Suprapubic skin (tissue), 4 donors: Measurements from ENCODE around the gene KLHL26. TPM values are rescaled to one million over a fixed set of nuclear protein-coding genes. Genes with fewer than 3 reads are reported as not detected.
A peak's percentile ranks its signal among the peaks of the same experiment; 100 is the strongest.

Source experiments
- DNase-seq, 2 donors: peaks; one replicate each; pipeline ENCODE4 v3.0.0-alpha.2; 2019; ENCODE audit warnings: low spot score in 2 of 2
- H3K27ac ChIP-seq: fragments of 200-600 bp; sonication (generic); one replicate; pipeline ENCODE4 v1.5.1; 2019
- H3K27me3 ChIP-seq: fragments of 200-600 bp; sonication (generic); one replicate; pipeline ENCODE4 v1.5.1; 2019
- H3K36me3 ChIP-seq: fragments of 200-600 bp; sonication (generic); one replicate; pipeline ENCODE4 v1.5.1; 2019
- H3K4me1 ChIP-seq: fragments of 200-600 bp; sonication (generic); one replicate; pipeline ENCODE4 v1.5.1; 2019
- H3K4me3 ChIP-seq: fragments of 200-600 bp; sonication (generic); one replicate; pipeline ENCODE4 v1.5.1; 2019; ENCODE audit warnings: mild to moderate bottlenecking
- H3K9me3 ChIP-seq: fragments of 200-600 bp; sonication (generic); one replicate; pipeline ENCODE4 v1.5.1; 2019
- CTCF ChIP-seq, 2 donors: fragments of 200-600 bp in 1 of 2; fragments of 450-650 bp in 1 of 2; sonication (generic) in 1 of 2; IDR thresholded peaks; one replicate each; pipeline ENCODE4 v1.5.1; 2016 to 2019; ENCODE audit warnings: antibody characterized with exemption in 2 of 2, mild to moderate bottlenecking in 1 of 2, moderate library complexity in 1 of 2
- EP300 ChIP-seq: sonication (generic); formaldehyde crosslinking; IDR thresholded peaks from one replicate; pipeline ENCODE4 v1.6.1; 2017; ENCODE audit warnings: antibody characterized with exemption
- POLR2A ChIP-seq, 2 donors: fragments of 450-650 bp; IDR thresholded peaks; one replicate each; pipeline ENCODE4 v1.6.1; 2017; ENCODE audit warnings: antibody characterized with exemption in 2 of 2, mild to moderate bottlenecking in 2 of 2, moderate library complexity in 2 of 2
- POLR2AphosphoS5 ChIP-seq, 3 donors: sonication (generic); formaldehyde crosslinking; IDR thresholded peaks; one replicate each; pipeline ENCODE4 v1.6.1; 2017; ENCODE audit warnings: antibody characterized with exemption in 3 of 3
- WGBS: methylation state at CpG from one replicate; pipeline ENCODE4 v1.1.5; 2018; 5-methylcytosine and 5-hydroxymethylcytosine counted together
- total RNA-seq, 4 donors: library from RNA; depleted of rRNA; stranded (reverse); fragments of >200 nt; gene quantifications; one replicate each; pipeline ENCODE4 v1.1.0, GENCODE V29; 2016

Gene KLHL26
- total RNA-seq, 4 donors from 2014 or later: 6.9 to 26.5 (median 11.5) TPM

- Histone ChIP-seq H3K9me3 (no peaks in the 10 kb centered on the region), H3K4me1 (peaks cover 47% of the 10 kb centered on the region), H3K27me3 (no peaks in the 10 kb centered on the region), H3K4me3 (no peak overlapping the region), H3K36me3 (no peaks in the 10 kb centered on the region), H3K27ac (no peak overlapping the region)
- WGBS: 93% methylated on average over 26 of the region's 34 CpGs
- DNase-seq: no peak
- TF ChIP-seq POLR2AphosphoS5 (IDR thresholded peaks at IDR 0.05) (no peak), POLR2A (IDR thresholded peaks at IDR 0.05) (no peak), CTCF (IDR thresholded peaks at IDR 0.05) (no peak), EP300 (no peak)
These were observed 9.9 kb downstream of the KLHL26 start for GRCh38 chr19:18646535-18647370.

DNA sequence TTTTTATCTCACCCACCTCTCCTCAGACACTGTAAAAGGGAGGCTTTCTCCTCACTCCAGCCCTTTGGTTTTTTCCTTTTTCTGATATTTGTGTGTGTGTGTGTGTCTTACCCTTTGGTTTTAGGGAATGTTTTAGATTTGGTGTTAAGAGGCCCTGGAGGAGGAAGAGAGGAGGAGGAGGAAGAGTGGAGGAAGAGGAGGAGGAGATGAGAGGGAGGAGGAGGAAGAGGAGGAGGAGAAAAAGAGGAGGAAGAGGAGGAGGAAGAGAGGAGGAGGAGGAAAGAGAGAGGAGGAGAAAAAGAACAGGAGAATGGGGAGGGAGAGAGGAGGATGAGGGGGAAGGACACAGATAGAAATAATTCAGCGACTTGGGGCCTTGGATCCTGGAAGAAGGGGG is 10.5 kb downstream of the KLHL26 start:
- TF ChIP-seq CTCF (IDR thresholded peaks at IDR 0.05): no peak
- TF ChIP-seq EP300: no peak
- no peak for TF ChIP-seq POLR2A (IDR thresholded peaks at IDR 0.05)
- no peak for TF ChIP-seq POLR2AphosphoS5 (IDR thresholded peaks at IDR 0.05)
- Histone ChIP-seq H3K36me3 (no peaks in the 10 kb centered on the region), H3K27me3 (no peaks in the 10 kb centered on the region), H3K4me1 (peaks cover 50% of the 10 kb centered on the region), H3K27ac (no peak overlapping the region), H3K4me3 (no peak overlapping the region), H3K9me3 (no peaks in the 10 kb centered on the region)
- DNase-seq: no peak
- 100% methylated on average over 1 of the region's 1 CpG for WGBS

GRCh38 chr19:18647807-18648206 is 11.0 kb downstream of the KLHL26 start:
- 97% methylated on average over 10 of the region's 10 CpGs for WGBS
- no peaks in the 10 kb centered on the region for H3K27me3 ChIP-seq
- no peaks in the 10 kb centered on the region for H3K9me3 ChIP-seq
- no peak overlapping the region for H3K4me3 ChIP-seq
- TF ChIP-seq EP300: no peak
- no peak for TF ChIP-seq POLR2AphosphoS5 (IDR thresholded peaks at IDR 0.05)
- no peak for TF ChIP-seq POLR2A (IDR thresholded peaks at IDR 0.05)
- TF ChIP-seq CTCF (IDR thresholded peaks at IDR 0.05): no peak
- H3K4me1 ChIP-seq: peaks cover 50% of the 10 kb centered on the region
- no peak for DNase-seq
- no peaks in the 10 kb centered on the region for H3K36me3 ChIP-seq
- no peak overlapping the region for H3K27ac ChIP-seq

GRCh38 chr19:18648973-18649315 is 12.1 kb downstream of the KLHL26 start:
- Histone ChIP-seq H3K36me3 (no peaks in the 10 kb centered on the region), H3K27ac (peak overlapping the region; percentile 89), H3K4me1 (peaks cover 50% of the 10 kb centered on the region), H3K9me3 (no peaks in the 10 kb centered on the region), H3K4me3 (peak overlapping the region; percentile 36), H3K27me3 (no peaks in the 10 kb centered on the region)
- DNase-seq: no peak
- TF ChIP-seq EP300 (no peak), POLR2A (IDR thresholded peaks at IDR 0.05) (no peak), POLR2AphosphoS5 (IDR thresholded peaks at IDR 0.05) (no peak), CTCF (IDR thresholded peaks at IDR 0.05) (no peak)
- WGBS: 49% methylated on average over 13 of the region's 13 CpGs

DNA sequence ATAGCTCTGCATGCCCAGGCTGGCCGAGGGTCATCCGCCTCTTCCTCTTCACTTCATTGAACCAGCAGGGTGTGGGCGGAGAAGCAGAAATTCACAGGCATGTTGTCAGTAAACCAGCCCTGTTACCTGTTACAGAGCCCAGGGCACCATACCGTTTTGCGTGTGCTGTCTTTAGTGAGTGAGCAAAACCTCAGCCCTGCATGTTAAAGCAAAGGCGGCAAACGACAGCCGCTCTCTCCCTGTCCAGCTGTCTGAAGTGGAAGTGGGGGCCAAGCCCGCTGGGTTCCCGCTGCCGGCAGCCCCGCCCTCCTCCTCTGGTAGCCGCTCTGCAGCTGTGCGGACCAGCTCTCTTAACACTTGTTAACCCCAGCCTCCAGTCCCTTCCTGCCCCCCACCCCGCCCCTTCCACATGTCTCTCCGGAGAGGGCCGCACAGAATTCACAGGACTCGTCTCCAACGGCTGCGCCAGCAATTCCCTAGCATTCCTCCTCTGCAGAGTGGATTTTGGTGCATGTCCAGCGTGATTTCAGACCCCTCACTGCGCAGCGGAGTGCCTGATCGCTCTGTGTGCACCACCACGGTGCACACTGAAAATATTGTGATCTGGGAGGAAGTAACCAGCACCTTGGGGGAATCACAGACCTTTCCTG is 12.7 kb downstream of the KLHL26 start:
- no peak for TF ChIP-seq POLR2A (IDR thresholded peaks at IDR 0.05)
- TF ChIP-seq CTCF (IDR thresholded peaks at IDR 0.05): no peak
- no peak for TF ChIP-seq POLR2AphosphoS5 (IDR thresholded peaks at IDR 0.05)
- no peak for TF ChIP-seq EP300
- Histone ChIP-seq H3K36me3 (no peaks in the 10 kb centered on the region), H3K4me3 (peak overlapping the region; percentile 36), H3K27ac (peak overlapping the region; percentile 89), H3K27me3 (no peaks in the 10 kb centered on the region), H3K4me1 (peaks cover 47% of the 10 kb centered on the region), H3K9me3 (no peaks in the 10 kb centered on the region)
- WGBS: 32% methylated on average over 25 of the region's 25 CpGs
- peak in 1 of 2 donors; percentile 92 for DNase-seq
